Epithelial cell of esophagus (primary cell): ENCODE measurements around the gene NLE1.

Source experiments
- DNase-seq: peaks from one replicate; pipeline ENCODE4 v3.0.0; 2010; ENCODE audit warnings: low read depth
- H3K4me3 ChIP-seq: 2 replicates; pipeline ENCODE4 v1.5.1; 2011; ENCODE audit warnings: mild to moderate bottlenecking, low read length, control low read depth
- CTCF ChIP-seq: IDR thresholded peaks from 2 replicates; pipeline ENCODE4 v1.5.1; 2011; ENCODE audit warnings: low read depth, mild to moderate bottlenecking, low read length, control low read depth, inconsistent platforms; ENCODE audit not compliant: insufficient read depth; ENCODE audit errors: missing control alignments

NLE1 gene

DNA sequence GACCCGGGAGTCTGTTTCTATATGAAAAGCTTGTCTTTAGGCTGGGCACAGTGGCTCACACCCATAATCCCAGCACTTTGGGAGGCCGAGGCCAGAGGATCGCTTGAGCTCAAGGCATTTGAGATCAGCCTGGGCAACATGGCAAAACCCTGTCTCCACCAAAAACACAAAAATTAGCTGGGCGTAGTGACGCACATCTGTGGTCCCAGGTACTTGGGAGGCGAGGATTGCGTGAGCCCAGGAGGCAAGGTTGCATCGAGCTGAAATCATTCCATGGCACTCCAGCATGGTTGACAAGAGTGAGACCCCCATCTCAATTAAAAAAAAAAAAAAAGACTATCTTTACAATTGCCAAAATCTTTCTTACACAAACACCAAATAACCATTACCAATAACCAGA lies 55.9 kb downstream of the NLE1 start:
- TF ChIP-seq CTCF, result no peak
- no peak overlapping the region for H3K4me3 ChIP-seq
- DNase-seq, result no peak

- peak; percentile 88 for DNase-seq
- TF ChIP-seq CTCF, result no peak
These were observed 57.1 kb downstream of the NLE1 start for GRCh38 chr17:35084987-35085386.

DNA sequence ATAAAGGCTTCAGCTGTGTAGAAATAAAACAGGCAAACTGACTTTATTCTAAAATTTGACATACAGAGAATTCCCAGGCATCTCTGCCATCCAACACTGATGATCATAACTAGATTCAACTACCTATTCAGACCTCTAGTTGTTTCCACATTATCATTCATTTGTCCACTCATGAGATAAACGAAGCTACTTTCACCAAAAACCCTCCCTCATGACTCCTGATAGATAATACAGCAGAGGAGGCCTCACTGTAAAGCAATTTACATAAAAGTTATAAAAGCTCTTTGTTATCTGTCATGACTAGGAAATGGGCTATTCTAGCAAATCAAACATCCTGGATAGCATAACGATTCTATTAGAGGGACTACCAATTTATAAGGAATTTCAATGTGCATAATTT lies 59.0 kb downstream of the NLE1 start:
- H3K4me3 ChIP-seq, result no peak overlapping the region
- TF ChIP-seq CTCF, result no peak
- no peak for DNase-seq

More at GRCh38 chr17:35084987-35085386, 57.1 kb downstream of the NLE1 start:
- no peak overlapping the region for H3K4me3 ChIP-seq

DNA sequence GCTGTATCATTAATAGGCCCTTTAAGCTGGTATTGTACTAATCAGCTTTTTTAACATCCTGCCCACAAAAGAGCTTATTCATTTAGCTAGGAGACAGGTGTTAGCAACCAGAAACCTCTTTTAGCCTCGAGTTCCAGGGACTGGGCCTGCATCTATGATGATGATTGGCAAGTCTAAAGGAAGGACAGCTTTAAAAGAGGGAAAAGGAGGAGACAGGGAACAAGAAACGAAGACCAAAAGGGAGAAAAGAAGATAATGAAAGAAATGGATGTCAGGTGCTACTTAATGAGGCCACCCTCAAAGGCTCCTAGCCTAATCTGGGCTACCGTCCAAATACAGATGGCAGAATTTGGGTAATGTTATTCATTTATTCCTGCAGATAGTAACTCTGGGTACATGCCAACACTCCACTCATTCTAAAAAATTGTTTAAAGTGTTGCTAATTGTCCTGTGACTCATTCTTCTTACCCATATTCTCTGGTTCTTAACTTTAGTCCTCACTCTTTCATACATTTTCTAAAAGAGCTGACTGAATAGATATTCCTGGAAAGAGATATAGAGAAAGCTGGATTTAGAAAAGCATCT lies 59.9 kb downstream of the NLE1 start:
- no peak overlapping the region for H3K4me3 ChIP-seq
- no peak for TF ChIP-seq CTCF
- peak; percentile 84 for DNase-seq

GRCh38 chr17:35081638-35082037 lies 60.5 kb downstream of the NLE1 start:
- DNase-seq, result no peak
- H3K4me3 ChIP-seq, result no peak overlapping the region
- TF ChIP-seq CTCF, result no peak

DNA sequence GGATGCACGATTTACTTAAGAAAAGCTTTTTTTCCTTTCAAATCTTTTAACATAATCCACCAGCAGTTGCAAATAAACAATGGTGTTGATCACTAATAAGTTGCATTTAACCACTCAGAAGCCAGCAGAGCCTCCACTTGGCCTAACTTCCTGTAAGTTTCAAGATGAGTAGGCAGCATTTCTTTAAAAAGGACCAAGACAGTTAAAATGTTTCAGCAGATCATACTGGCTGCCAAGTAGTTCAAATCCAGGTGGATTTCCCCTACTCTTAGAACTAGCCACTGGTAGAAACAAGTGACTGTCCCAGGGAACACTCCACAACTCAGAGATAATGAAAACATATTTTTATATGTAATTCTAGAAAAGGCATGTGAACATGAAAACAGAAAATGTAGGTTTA lies 61.6 kb downstream of the NLE1 start:
- DNase-seq, result no peak
- TF ChIP-seq CTCF, result no peak
- H3K4me3 ChIP-seq, result no peak overlapping the region
